H9 (cell line): ENCODE measurements around the gene WWC2. TPM values are rescaled to one million over a fixed set of nuclear protein-coding genes. Genes with fewer than 3 reads are reported as not detected.

Experiments used
- DNase-seq: peaks from one replicate; pipeline ENCODE4 v3.0.0-alpha.2; 2017
- H2AFZ ChIP-seq: one replicate; pipeline ENCODE4 v1.6.1; 2013; ENCODE audit warnings: mild to moderate bottlenecking, low read length, control low read depth, moderate library complexity
- H2AK5ac ChIP-seq: 2 replicates; pipeline ENCODE4 v1.6.1; 2013; ENCODE audit warnings: low read length, control low read depth, mixed read lengths; ENCODE audit not compliant: insufficient read length
- H2BK120ac ChIP-seq: one replicate; pipeline ENCODE4 v1.6.1; 2013; ENCODE audit warnings: low read depth, mild to moderate bottlenecking, low read length, control low read depth, inconsistent platforms; ENCODE audit not compliant: poor library complexity, severe bottlenecking
- H2BK12ac ChIP-seq: 2 replicates; pipeline ENCODE4 v1.6.1; 2013; ENCODE audit warnings: low read length, control low read depth, mixed read lengths, low read depth; ENCODE audit not compliant: insufficient read length
- H2BK15ac ChIP-seq: 2 replicates; pipeline ENCODE4 v1.6.1; 2013; ENCODE audit warnings: low read depth, low read length, control low read depth
- H2BK20ac ChIP-seq: one replicate; pipeline ENCODE4 v1.6.1; 2013; ENCODE audit warnings: low read depth, mild to moderate bottlenecking, low read length, control low read depth, inconsistent platforms; ENCODE audit not compliant: poor library complexity, severe bottlenecking
- H2BK5ac ChIP-seq: 2 replicates; pipeline ENCODE4 v1.6.1; 2013; ENCODE audit warnings: low read length, control low read depth, mixed read lengths; ENCODE audit not compliant: insufficient read length
- H3K14ac ChIP-seq: 2 replicates; pipeline ENCODE4 v1.6.1; 2013; ENCODE audit warnings: low read length, control low read depth; ENCODE audit not compliant: insufficient read depth
- H3K18ac ChIP-seq: 2 replicates; pipeline ENCODE4 v1.6.1; 2013; ENCODE audit warnings: low read depth, mild to moderate bottlenecking, mixed read lengths, low read length, control low read depth; ENCODE audit not compliant: insufficient read length
- H3K23ac ChIP-seq: 2 replicates; pipeline ENCODE4 v1.6.1; 2013; ENCODE audit warnings: low read length, control low read depth, mixed read lengths, low read depth; ENCODE audit not compliant: insufficient read length
- H3K23me2 ChIP-seq: 2 replicates; pipeline ENCODE4 v1.6.1; 2013; ENCODE audit warnings: low read depth, mild to moderate bottlenecking, mixed read lengths, low read length, control low read depth; ENCODE audit not compliant: insufficient read length, poor library complexity, severe bottlenecking
- H3K27ac ChIP-seq: 2 replicates; pipeline ENCODE4 v1.5.1; 2013; ENCODE audit warnings: low read length, control low read depth, mixed read lengths, low read depth; ENCODE audit not compliant: insufficient read length
- H3K27me3 ChIP-seq: 2 replicates; pipeline ENCODE4 v1.6.1; 2013; ENCODE audit warnings: low read length, control low read depth, inconsistent platforms; ENCODE audit not compliant: insufficient read depth
- H3K4ac ChIP-seq: 2 replicates; pipeline ENCODE4 v1.6.1; 2013; ENCODE audit warnings: low read depth, mild to moderate bottlenecking, control low read depth, inconsistent platforms, low read length, moderate library complexity
- H3K4me1 ChIP-seq: 2 replicates; pipeline ENCODE4 v1.6.1; 2013; ENCODE audit warnings: low read length, control low read depth, inconsistent platforms; ENCODE audit not compliant: insufficient read depth
- H3K4me2 ChIP-seq: 2 replicates; pipeline ENCODE4 v1.6.1; 2013; ENCODE audit warnings: low read length, control low read depth, mixed read lengths; ENCODE audit not compliant: insufficient read length, insufficient read depth
- H3K56ac ChIP-seq: 2 replicates; pipeline ENCODE4 v1.6.1; 2013; ENCODE audit warnings: low read depth, mild to moderate bottlenecking, mixed read lengths, low read length, control low read depth; ENCODE audit not compliant: insufficient read length
- H3K79me1 ChIP-seq: 2 replicates; pipeline ENCODE4 v1.6.1; 2013; ENCODE audit warnings: low read depth, mild to moderate bottlenecking, moderate library complexity, low read length, control low read depth, inconsistent platforms; ENCODE audit not compliant: insufficient read depth, poor library complexity, severe bottlenecking
- H3K79me2 ChIP-seq: 2 replicates; pipeline ENCODE4 v1.6.1; 2013; ENCODE audit warnings: low read length, control low read depth, inconsistent platforms; ENCODE audit not compliant: insufficient read depth
- H3K9ac ChIP-seq: 2 replicates; pipeline ENCODE4 v1.6.1; 2013; ENCODE audit warnings: low read length, control low read depth, mixed read lengths; ENCODE audit not compliant: insufficient read length; ENCODE audit errors: extremely low read depth
- H3K9me3 ChIP-seq: one replicate; pipeline ENCODE4 v1.6.1; 2013; ENCODE audit warnings: low read depth, low read length, inconsistent platforms; ENCODE audit not compliant: control insufficient read depth
- H3T11ph ChIP-seq: one replicate; pipeline ENCODE4 v1.6.1; 2013; ENCODE audit warnings: mild to moderate bottlenecking, low read length, control low read depth, inconsistent platforms
- H4K20me1 ChIP-seq: one replicate; pipeline ENCODE4 v1.6.1; 2013; ENCODE audit not compliant: control insufficient read depth, insufficient read length, insufficient read depth
- H4K5ac ChIP-seq: 2 replicates; pipeline ENCODE4 v1.6.1; 2013; ENCODE audit warnings: low read depth, mild to moderate bottlenecking, mixed read lengths, low read length, control low read depth; ENCODE audit not compliant: insufficient read length
- H4K8ac ChIP-seq: replicated peaks from 2 replicates; pipeline ENCODE4 v1.6.1; 2013; ENCODE audit warnings: low read length, control low read depth, mixed read lengths, low read depth; ENCODE audit not compliant: insufficient read length
- H4K91ac ChIP-seq: 2 replicates; pipeline ENCODE4 v1.6.1; 2013; ENCODE audit warnings: low read depth, mild to moderate bottlenecking, moderate library complexity, mixed read lengths, low read length, control low read depth; ENCODE audit not compliant: insufficient read length
- H3K27ac Mint-ChIP-seq, 3 experiments: 2 replicates in 2 of 3; 3 replicates in 1 of 3; pipeline ENCODE4 v1.8.0; 2020 to 2021; ENCODE audit warnings: mixed read lengths in 3 of 3, mild to moderate bottlenecking in 1 of 3, moderate library complexity in 1 of 3
- H3K27me3 Mint-ChIP-seq: 2 replicates; pipeline ENCODE4 v1.8.0; 2021; ENCODE audit warnings: low read depth, mild to moderate bottlenecking, moderate library complexity, mixed read lengths
- H3K36me3 Mint-ChIP-seq, 3 experiments: 2 replicates in 2 of 3; 3 replicates in 1 of 3; pipeline ENCODE4 v1.8.0; 2020 to 2021; ENCODE audit warnings: low read depth in 3 of 3, mixed read lengths in 3 of 3; ENCODE audit not compliant: insufficient read depth in 1 of 3
- H3K4me1 Mint-ChIP-seq, 2 experiments: 2 replicates each; pipeline ENCODE4 v1.8.0; 2020; ENCODE audit warnings: mixed read lengths in 2 of 2
- H3K4me3 Mint-ChIP-seq, 2 experiments: 2 replicates in 1 of 2; 3 replicates in 1 of 2; pipeline ENCODE4 v1.8.0; 2020 to 2021; ENCODE audit warnings: mild to moderate bottlenecking in 2 of 2, mixed read lengths in 2 of 2, moderate library complexity in 1 of 2
- H3K9me3 Mint-ChIP-seq, 2 experiments: 2 replicates in 1 of 2; 3 replicates in 1 of 2; pipeline ENCODE4 v1.8.0; 2020; ENCODE audit warnings: mild to moderate bottlenecking in 2 of 2, mixed read lengths in 2 of 2, moderate library complexity in 1 of 2
- WGBS: extraction: QIAGEN DNeasy Blood & Tissue Kit; methylation state at CpG from one replicate; pipeline ENCODE4 v1.1.7; 2013; ENCODE audit warnings: missing lambda C conversion rate, low lambda C conversion rate, mixed read lengths; ENCODE audit not compliant: insufficient read length; ENCODE audit errors: extremely low coverage; 5-methylcytosine and 5-hydroxymethylcytosine counted together
- total RNA-seq: library from RNA; stranded (reverse); gene quantifications from 2 replicates; pipeline ENCODE4 v1.2.1, GENCODE V29; 2021
- TF ChIP-seq, protein P1 (sequence below): fragments of 200-600 bp; sonication (generic); conservative IDR thresholded peaks from 3 replicates; pipeline ENCODE4 v1.8.0; 2021; ENCODE audit warnings: antibody characterized with exemption, mild to moderate bottlenecking

Gene WWC2
- total RNA-seq, 1 experiment from 2014 or later: 106 TPM

DNA sequence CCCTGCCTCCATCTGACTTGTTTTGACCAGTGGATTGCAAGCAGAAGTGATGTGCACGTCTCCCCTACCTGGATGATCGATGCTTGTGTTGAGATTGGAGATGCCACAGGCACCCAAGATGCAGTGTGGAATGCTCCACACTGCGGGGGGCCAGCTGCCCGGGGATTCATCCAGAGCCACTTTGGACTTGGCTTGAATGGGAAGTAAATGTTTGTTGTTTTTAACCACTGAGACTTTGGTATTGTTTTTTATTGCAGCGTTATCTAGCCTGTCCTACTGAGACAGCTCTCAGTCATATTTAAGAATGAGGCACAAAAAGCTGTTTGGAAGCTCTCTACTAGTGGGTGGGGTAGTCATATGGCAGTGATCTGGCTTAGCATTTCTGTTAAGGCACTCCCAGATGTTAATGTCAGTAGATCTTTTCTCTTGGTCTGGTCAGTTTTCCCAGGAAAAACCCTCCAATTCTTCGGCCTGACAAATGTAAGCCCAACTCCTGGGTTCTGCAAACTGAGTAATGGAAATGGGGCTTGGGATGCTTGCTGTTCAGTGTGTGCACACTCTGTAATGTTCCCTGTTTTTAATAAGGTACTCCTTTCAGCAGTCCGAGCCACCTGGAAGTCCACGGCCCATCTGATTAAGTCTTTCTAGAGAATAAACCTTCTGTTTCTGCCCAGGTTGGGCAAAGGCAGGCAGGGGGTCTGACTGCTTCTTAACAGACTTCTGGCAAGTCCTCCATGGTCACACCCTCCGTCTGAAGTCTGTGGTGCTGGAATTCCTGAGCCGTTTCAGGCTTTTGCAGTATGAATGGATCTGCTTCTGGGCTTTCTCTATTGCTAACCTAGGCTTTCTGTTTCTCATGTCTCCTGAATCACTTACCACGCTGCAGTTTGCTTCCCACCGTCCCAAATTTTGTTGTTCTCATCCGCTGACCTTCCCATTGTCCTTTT, 74.8 kb downstream of the WWC2 start:
- Histone ChIP-seq H3K79me2 (peaks cover 13% of the 10 kb centered on the region; the same call in 1 of the 2 replicates), H3K18ac (no peak overlapping the region), H3K9ac (no peak overlapping the region), H4K5ac (no peak overlapping the region), H3K4me1 (peaks cover 14% of the 10 kb centered on the region; the same call in 1 of the 2 replicates), H3K4ac (no peak overlapping the region), H3K79me1 (peaks cover 9% of the 10 kb centered on the region), H3K4me2 (no peak overlapping the region), H2BK120ac (no peak overlapping the region), H3K23ac (no peak overlapping the region), H3K27me3 (no peaks in the 10 kb centered on the region), H3T11ph (no peak overlapping the region), H2BK12ac (no peak overlapping the region), H4K91ac (no peak overlapping the region), H4K20me1 (no peaks in the 10 kb centered on the region), H3K14ac (no peak overlapping the region), H3K9me3 (no peaks in the 10 kb centered on the region), H3K23me2 (no peaks in the 10 kb centered on the region), H2BK5ac (no peak overlapping the region), H2BK15ac (no peak overlapping the region), H2BK20ac (no peak overlapping the region), H3K56ac (no peak overlapping the region), H3K27ac (no peak overlapping the region), H4K8ac (no peak overlapping the region), H2AK5ac (no peak overlapping the region), H2AFZ (no peak overlapping the region)
- H3K9me3 Mint-ChIP-seq: no peaks in the 10 kb centered on the region; a peak in 2 of 5 replicates
- peaks cover 68 to 70% of the 10 kb centered on the region in 2 experiments for H3K4me1 Mint-ChIP-seq
- DNase-seq: peak; percentile 52
- no CpG with 5 or more reads among the region's 13 CpGs for WGBS
- H3K36me3 Mint-ChIP-seq: 0 out of 7 replicates have a peak, but pooled peaks cover 0 to 2% (median 0%) of the 10 kb centered on the region in 3 experiments
- TF ChIP-seq, protein P1, sequence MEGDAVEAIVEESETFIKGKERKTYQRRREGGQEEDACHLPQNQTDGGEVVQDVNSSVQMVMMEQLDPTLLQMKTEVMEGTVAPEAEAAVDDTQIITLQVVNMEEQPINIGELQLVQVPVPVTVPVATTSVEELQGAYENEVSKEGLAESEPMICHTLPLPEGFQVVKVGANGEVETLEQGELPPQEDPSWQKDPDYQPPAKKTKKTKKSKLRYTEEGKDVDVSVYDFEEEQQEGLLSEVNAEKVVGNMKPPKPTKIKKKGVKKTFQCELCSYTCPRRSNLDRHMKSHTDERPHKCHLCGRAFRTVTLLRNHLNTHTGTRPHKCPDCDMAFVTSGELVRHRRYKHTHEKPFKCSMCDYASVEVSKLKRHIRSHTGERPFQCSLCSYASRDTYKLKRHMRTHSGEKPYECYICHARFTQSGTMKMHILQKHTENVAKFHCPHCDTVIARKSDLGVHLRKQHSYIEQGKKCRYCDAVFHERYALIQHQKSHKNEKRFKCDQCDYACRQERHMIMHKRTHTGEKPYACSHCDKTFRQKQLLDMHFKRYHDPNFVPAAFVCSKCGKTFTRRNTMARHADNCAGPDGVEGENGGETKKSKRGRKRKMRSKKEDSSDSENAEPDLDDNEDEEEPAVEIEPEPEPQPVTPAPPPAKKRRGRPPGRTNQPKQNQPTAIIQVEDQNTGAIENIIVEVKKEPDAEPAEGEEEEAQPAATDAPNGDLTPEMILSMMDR: no peak
- peak overlapping the region; percentile 13 to 30; a peak in 3 of 5 replicates for H3K4me3 Mint-ChIP-seq
- no peaks in the 10 kb centered on the region for H3K27me3 Mint-ChIP-seq
- peak overlapping the region; percentile 62 to 97 (median 86) for H3K27ac Mint-ChIP-seq
